Neural progenitor cell (in vitro differentiated cells): ENCODE results near the gene SFSWAP. TPM values are rescaled to one million over a fixed set of nuclear protein-coding genes. Genes with fewer than 3 reads are reported as not detected.
A peak's percentile ranks its signal among the peaks of the same experiment; 100 is the strongest.

Experiments
- DNase-seq: peaks from one replicate; pipeline ENCODE4 v3.0.0-alpha.2; 2016; ENCODE audit warnings: low spot score
- H2AFZ ChIP-seq: fragments of 200-600 bp; sonication (generic); replicated peaks from 2 replicates; pipeline ENCODE4 v1.6.1; 2016; ENCODE audit warnings: antibody characterized with exemption
- H3F3A ChIP-seq: fragments of 200-600 bp; sonication (generic); 2 replicates; pipeline ENCODE4 v1.6.1; 2016; ENCODE audit warnings: antibody characterized with exemption, low read depth
- H3K27ac ChIP-seq: fragments of 200-600 bp; sonication (generic); 2 replicates; pipeline ENCODE4 v1.5.1; 2016; ENCODE audit warnings: mild to moderate bottlenecking
- H3K27me3 ChIP-seq: fragments of 200-600 bp; sonication (generic); 2 replicates; pipeline ENCODE4 v1.6.1; 2016; ENCODE audit warnings: mild to moderate bottlenecking, moderate library complexity
- H3K36me3 ChIP-seq: fragments of 200-600 bp; sonication (generic); 2 replicates; pipeline ENCODE4 v1.5.1; 2016
- H3K4me1 ChIP-seq: fragments of 200-600 bp; sonication (generic); 2 replicates; pipeline ENCODE4 v1.6.1; 2016; ENCODE audit warnings: mixed run types
- H3K4me2 ChIP-seq: fragments of 200-600 bp; sonication (generic); 2 replicates; pipeline ENCODE4 v1.6.1; 2016
- H3K4me3 ChIP-seq: fragments of 200-600 bp; sonication (generic); 2 replicates; pipeline ENCODE4 v1.5.1; 2016
- H3K79me2 ChIP-seq: fragments of 200-600 bp; sonication (generic); 2 replicates; pipeline ENCODE4 v1.6.1; 2016; ENCODE audit warnings: low read depth
- H3K9ac ChIP-seq: fragments of 200-600 bp; sonication (generic); 2 replicates; pipeline ENCODE4 v1.6.1; 2016
- H3K9me3 ChIP-seq: fragments of 200-600 bp; sonication (generic); 2 replicates; pipeline ENCODE4 v1.5.1; 2016; ENCODE audit warnings: low read depth
- H4K20me1 ChIP-seq: fragments of 200-600 bp; sonication (generic); 2 replicates; pipeline ENCODE4 v1.6.1; 2016; ENCODE audit warnings: low read depth
- H3K27ac Mint-ChIP-seq: 3 replicates; pipeline ENCODE4 v1.8.0; 2021; ENCODE audit warnings: mixed read lengths
- H3K27me3 Mint-ChIP-seq: 2 replicates; pipeline ENCODE4 v1.8.0; 2022; ENCODE audit warnings: low read depth, mild to moderate bottlenecking, inconsistent platforms, moderate library complexity, mixed read lengths; ENCODE audit not compliant: insufficient read depth
- H3K36me3 Mint-ChIP-seq: 3 replicates; pipeline ENCODE4 v1.8.0; 2021; ENCODE audit warnings: mixed read lengths
- H3K4me1 Mint-ChIP-seq: 3 replicates; pipeline ENCODE4 v1.8.0; 2021; ENCODE audit warnings: mixed read lengths
- H3K4me3 Mint-ChIP-seq: 3 replicates; pipeline ENCODE4 v1.8.0; 2021; ENCODE audit warnings: mild to moderate bottlenecking, moderate library complexity, mixed read lengths
- H3K9me3 Mint-ChIP-seq: 3 replicates; pipeline ENCODE4 v1.8.0; 2020; ENCODE audit warnings: mixed read lengths
- CTCF ChIP-seq: fragments of 200-600 bp; sonication (generic); IDR thresholded peaks from 2 replicates; pipeline ENCODE4 v1.5.1; 2017; ENCODE audit warnings: antibody characterized with exemption, mild to moderate bottlenecking
- EZH2 ChIP-seq: fragments of 200-600 bp; sonication (generic); IDR thresholded peaks from 2 replicates; pipeline ENCODE4 v1.6.1; 2017; ENCODE audit warnings: antibody characterized with exemption, mild to moderate bottlenecking, moderate library complexity
- EZH2phosphoT487 ChIP-seq: fragments of 200-600 bp; sonication (generic); IDR thresholded peaks from 2 replicates; pipeline ENCODE4 v1.6.1; 2017; ENCODE audit warnings: antibody characterized with exemption
- total RNA-seq: library from RNA; depleted of rRNA; stranded (reverse); fragments of >200 nt; gene quantifications from 2 replicates; pipeline ENCODE4 v1.2.3, GENCODE V29; 2015; ENCODE audit warnings: low replicate concordance

SFSWAP gene
- total RNA-seq, 1 donor from 2014 or later: 37.0 TPM

DNA sequence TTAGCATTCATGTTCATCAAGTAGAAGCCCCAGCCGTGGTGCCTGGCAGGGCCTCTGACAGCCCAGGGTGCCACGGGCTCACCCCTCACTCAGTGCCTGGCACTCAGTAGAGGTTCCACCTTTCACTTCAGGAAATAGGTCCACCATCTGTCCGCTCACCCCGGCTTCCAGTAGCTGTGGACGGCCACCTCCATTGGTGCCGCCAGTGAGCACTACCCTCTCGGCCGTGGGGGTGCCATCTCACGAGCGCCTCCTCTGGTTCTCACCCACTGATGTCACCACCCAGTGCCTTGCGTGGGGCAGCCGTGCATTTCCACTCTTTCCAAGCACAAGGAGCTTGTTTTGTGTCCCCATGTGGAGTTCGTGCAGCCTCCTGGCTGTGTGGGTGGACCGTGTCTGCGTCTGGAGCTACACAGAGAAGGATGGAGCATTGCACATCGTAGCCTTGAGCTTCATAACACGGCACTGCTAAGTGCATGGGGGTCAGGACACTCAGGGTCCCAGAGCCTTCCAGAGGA, 76.3 kb downstream of the SFSWAP start:
- peaks cover 7% of the 10 kb centered on the region for H4K20me1 ChIP-seq
- H3K4me1 Mint-ChIP-seq: peaks cover 24% of the 10 kb centered on the region
- H3K4me2 ChIP-seq: no peak overlapping the region
- H3K4me1 ChIP-seq: peaks cover 2% of the 10 kb centered on the region
- no peak for DNase-seq
- peaks cover 31% of the 10 kb centered on the region for H3K36me3 Mint-ChIP-seq
- no peak overlapping the region for H3K27ac ChIP-seq
- H3K27me3 Mint-ChIP-seq: peaks cover 5% of the 10 kb centered on the region
- H3K4me3 ChIP-seq: no peak overlapping the region
- peaks cover 7% of the 10 kb centered on the region for H3F3A ChIP-seq
- no peak overlapping the region for H3K9ac ChIP-seq
- H3K9me3 Mint-ChIP-seq: no peaks in the 10 kb centered on the region
- H3K9me3 ChIP-seq: no peaks in the 10 kb centered on the region
- H3K27me3 ChIP-seq: no peaks in the 10 kb centered on the region
- H3K27ac Mint-ChIP-seq: no peak overlapping the region
- H3K36me3 ChIP-seq: no peaks in the 10 kb centered on the region
- no peak overlapping the region for H3K4me3 Mint-ChIP-seq
- H3K79me2 ChIP-seq: no peaks in the 10 kb centered on the region
- TF ChIP-seq EZH2phosphoT487 (no peak), CTCF (no peak), EZH2 (no peak)
- no peak overlapping the region for H2AFZ ChIP-seq

GRCh38 chr12:131788070-131788469, 77.2 kb downstream of the SFSWAP start:
- Histone ChIP-seq H3K4me3 (no peak overlapping the region), H3F3A (peaks cover 9% of the 10 kb centered on the region), H3K4me2 (no peak overlapping the region), H3K36me3 (no peaks in the 10 kb centered on the region), H3K4me1 (peaks cover 3% of the 10 kb centered on the region), H3K27me3 (no peaks in the 10 kb centered on the region), H3K9ac (no peak overlapping the region), H2AFZ (no peak overlapping the region), H3K27ac (no peak overlapping the region), H3K79me2 (no peaks in the 10 kb centered on the region), H3K9me3 (no peaks in the 10 kb centered on the region), H4K20me1 (peaks cover 7% of the 10 kb centered on the region)
- DNase-seq: no peak
- no peak for TF ChIP-seq EZH2phosphoT487
- TF ChIP-seq CTCF: no peak
- TF ChIP-seq EZH2: no peak
- peaks cover 29% of the 10 kb centered on the region for H3K36me3 Mint-ChIP-seq
- H3K27ac Mint-ChIP-seq: peak overlapping the region; percentile 21
- no peak overlapping the region for H3K4me3 Mint-ChIP-seq
- peaks cover 24% of the 10 kb centered on the region for H3K4me1 Mint-ChIP-seq
- H3K9me3 Mint-ChIP-seq: no peaks in the 10 kb centered on the region
- peaks cover 5% of the 10 kb centered on the region for H3K27me3 Mint-ChIP-seq

- DNase-seq: no peak
- Mint-ChIP-seq H3K9me3 (no peaks in the 10 kb centered on the region), H3K27me3 (peaks cover 7% of the 10 kb centered on the region), H3K27ac (no peak overlapping the region), H3K4me1 (peaks cover 11% of the 10 kb centered on the region), H3K36me3 (peaks cover 29% of the 10 kb centered on the region), H3K4me3 (no peak overlapping the region)
- Histone ChIP-seq H3K9ac (no peak overlapping the region), H3K9me3 (no peaks in the 10 kb centered on the region), H3K27me3 (no peaks in the 10 kb centered on the region), H3K27ac (no peak overlapping the region), H2AFZ (no peak overlapping the region), H3F3A (peaks cover 20% of the 10 kb centered on the region), H3K4me1 (peaks cover 12% of the 10 kb centered on the region), H3K4me2 (no peak overlapping the region), H3K4me3 (no peak overlapping the region), H3K36me3 (no peaks in the 10 kb centered on the region), H4K20me1 (no peaks in the 10 kb centered on the region), H3K79me2 (no peaks in the 10 kb centered on the region)
- TF ChIP-seq EZH2 (no peak), CTCF (no peak), EZH2phosphoT487 (no peak)
Observed at GRCh38 chr12:131789638-131790037, 78.7 kb downstream of the SFSWAP start.
